CD4-positive, alpha-beta T cell treated with Interferon alpha-2 for 1 hour (primary cell): ENCODE measurements around the gene SPATS2L.

ENCODE experiments used
- DNase-seq, 2 donors: peaks; one replicate each; pipeline ENCODE4 v3.0.0-alpha.2; 2020 to 2022

Gene SPATS2L

DNA sequence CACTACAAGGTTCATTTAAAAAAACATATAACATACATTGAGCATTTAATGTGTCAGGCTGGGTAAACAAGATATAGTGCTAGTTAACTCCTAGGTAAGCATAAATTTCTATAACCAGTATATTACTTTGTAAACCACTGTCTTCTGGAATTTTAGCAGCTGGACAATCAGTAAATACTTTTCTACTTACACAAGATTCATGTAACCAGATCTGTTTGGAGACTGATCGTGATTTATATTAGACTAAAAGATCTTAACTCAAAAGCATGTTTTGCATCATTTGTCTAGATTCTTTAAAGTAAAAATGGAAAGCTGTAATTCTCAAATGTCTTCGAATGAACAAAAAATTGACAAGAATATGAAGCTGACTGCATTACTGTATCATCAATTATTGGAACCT lies 218.6 kb downstream of the SPATS2L start:
- no peak for DNase-seq

DNA sequence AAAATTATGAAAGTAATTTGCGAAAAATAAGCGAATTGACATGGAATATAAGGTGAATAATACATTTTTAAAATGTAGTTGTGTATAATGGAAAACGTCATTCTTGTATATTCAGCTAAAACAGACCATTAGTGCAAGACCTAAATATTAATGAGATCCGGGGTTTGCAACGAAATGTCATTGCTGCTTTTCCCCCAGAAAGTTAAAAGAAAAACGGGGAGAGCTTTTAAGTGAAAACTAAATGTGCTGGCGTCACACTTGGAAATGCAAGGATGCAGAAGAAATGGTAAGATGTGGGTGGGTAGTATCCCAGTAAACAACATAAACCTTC lies 219.0 kb downstream of the SPATS2L start:
- DNase-seq = no peak

DNA sequence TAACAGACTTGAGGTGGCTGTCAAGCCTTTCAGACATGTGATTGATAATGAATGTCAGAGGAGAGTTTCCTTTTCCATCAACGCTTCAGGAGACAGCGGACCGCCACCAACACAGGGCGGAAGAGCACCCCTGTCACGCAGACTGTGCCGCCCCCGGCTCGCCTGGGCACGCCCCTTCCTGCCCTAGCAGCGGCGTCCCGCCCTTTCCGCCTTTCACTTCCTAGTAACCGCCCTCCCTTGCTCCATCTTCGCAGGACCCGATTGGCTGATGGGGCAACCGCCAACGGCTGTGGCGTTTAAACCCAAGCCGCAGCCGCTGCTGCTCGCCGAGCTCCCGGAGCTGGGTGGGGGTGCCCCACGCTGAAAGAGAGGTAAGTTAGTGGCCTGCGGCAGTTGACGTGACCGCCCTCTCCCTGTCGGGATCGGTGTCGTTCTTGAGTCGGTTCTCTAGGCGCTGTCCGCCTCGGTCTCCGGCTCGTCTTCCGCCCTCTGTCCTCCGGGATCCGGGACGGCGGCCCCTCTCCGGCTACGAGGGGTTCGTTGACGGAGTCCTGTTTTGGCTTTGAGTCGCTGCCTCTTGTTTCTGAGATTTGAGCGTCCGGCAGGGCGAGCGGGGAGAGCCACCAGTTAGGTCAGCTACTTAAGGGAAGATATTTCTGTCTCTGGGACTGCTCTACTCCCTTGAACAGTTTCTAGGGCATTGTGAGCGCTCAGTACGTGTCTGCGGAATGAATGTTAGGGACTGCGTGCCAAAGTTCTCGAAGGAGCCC lies 219.6 kb downstream of the SPATS2L start, which contains the start of gene SGO2:
TSS of gene SGO2 (plus strand) at position 326 of the 770 bp plus-strand sequence. CDS start 6,769 bp downstream, outside the sequence.
- DNase-seq = peak; percentile 94 to 96

DNA sequence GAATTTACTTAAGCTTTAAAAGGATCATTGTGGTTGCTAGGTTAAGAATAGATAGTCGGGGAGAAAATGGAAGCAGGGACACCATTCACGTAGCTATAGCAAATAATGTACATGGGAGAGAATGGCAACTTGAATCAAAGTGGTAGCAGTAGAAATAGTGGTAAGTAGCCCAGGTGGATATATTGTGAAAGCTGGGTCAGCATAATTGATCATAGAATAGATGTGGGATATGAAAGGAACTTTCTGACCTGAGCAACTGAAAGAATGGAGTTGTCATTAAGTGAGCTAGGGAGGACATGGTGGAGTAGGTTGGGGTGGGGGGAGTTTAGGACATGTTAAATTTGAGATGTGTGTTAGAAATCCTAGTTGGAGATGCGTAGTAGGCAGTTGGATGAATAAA lies 221.7 kb downstream of the SPATS2L start:
- no peak for DNase-seq
